ENCODE results near the gene SRSF3.

GRCh38 chr6:36577301-36577700 is 16.9 kb upstream of the SRSF3 start:
- TF ChIP-seq CTCF (IDR thresholded peaks at IDR 0.05; ENCODE audit: low read length) = no peak
- no peak for TF ChIP-seq EZH2 (IDR thresholded peaks at IDR 0.05; ENCODE audit: borderline replicate concordance, low read length)
